ENCODE measurements around the gene CRIP3. TPM values are rescaled to one million over a fixed set of nuclear protein-coding genes. Genes with fewer than 3 reads are reported as not detected.

The CRIP3 gene
- total and polyA plus RNA-seq, 2 of the 13 experiments (the other 11 are each of a cell fraction or from before 2014, with no cell fraction given): 6.3 to 9.3 TPM

DNA sequence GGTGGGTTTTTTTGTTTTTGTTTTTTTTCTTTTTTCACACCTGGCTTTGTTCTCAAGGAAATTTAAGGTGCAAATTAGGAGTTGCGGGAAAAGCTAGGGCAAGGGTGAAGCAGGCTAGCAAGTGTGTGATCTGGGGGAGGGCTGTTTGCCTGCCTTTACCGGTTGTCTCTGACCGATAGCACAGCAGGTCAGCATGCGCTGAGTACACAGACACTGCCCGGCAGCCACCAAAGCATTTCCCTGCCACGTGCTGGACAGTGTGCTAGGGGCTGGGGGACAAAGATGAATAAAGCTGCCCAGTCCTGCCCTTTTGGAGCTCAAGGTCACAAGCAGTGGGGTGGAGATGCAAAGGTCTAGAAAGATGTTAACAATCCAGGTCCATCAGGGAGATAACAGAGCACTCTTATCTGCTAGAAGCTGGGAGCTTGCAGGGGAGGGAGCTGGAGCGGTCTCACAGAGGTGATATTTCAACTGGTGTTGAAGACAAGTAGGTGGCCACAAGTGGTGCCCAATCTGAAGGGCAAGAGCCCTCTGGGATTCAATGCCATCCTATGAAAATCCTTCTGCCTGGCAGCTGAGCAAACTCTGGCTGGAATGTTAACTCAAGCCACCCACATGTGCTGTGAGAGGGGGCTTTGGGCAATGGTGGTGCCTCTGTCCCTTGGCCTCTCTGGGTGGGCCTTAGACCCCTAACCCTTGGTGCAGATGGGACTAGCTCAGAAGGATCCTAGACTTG lies 40.8 kb downstream of the CRIP3 start (continued):
- TF ChIP-seq, protein P1, sequence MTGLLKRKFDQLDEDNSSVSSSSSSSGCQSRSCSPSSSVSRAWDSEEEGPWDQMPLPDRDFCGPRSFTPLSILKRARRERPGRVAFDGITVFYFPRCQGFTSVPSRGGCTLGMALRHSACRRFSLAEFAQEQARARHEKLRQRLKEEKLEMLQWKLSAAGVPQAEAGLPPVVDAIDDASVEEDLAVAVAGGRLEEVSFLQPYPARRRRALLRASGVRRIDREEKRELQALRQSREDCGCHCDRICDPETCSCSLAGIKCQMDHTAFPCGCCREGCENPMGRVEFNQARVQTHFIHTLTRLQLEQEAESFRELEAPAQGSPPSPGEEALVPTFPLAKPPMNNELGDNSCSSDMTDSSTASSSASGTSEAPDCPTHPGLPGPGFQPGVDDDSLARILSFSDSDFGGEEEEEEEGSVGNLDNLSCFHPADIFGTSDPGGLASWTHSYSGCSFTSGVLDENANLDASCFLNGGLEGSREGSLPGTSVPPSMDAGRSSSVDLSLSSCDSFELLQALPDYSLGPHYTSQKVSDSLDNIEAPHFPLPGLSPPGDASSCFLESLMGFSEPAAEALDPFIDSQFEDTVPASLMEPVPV (CRISPR knock-in tag; IDR thresholded peaks at IDR 0.05): peak; percentile 99
- TF ChIP-seq PAF1 (CRISPR knock-in tag; IDR thresholded peaks at IDR 0.05) (no peak), NR2F2 (IDR thresholded peaks at IDR 0.05; ENCODE audit: borderline replicate concordance, low read depth) (no peak), GPN1 (CRISPR knock-in tag; IDR thresholded peaks at IDR 0.05; ENCODE audit: borderline replicate concordance) (no peak), HES4 (CRISPR knock-in tag; IDR thresholded peaks at IDR 0.05; ENCODE audit: borderline replicate concordance) (peak; percentile 61; the same call in 1 of the 2 replicates), ZNF777 (CRISPR knock-in tag; IDR thresholded peaks at IDR 0.05) (0 out of 2 replicates have a peak, but pooled peaks have one; percentile 41), EP300 (IDR thresholded peaks at IDR 0.05; ENCODE audit: low read depth in 2 of 2, low read length in 2 of 2) (peak; percentile 99 to 100), EP300 (CRISPR knock-in tag; IDR thresholded peaks at IDR 0.05; ENCODE audit: borderline replicate concordance) (peak; percentile 100), ZNF629 (CRISPR knock-in tag; conservative IDR thresholded peaks at IDR 0.05) (peak; percentile 86), SP1 (IDR thresholded peaks at IDR 0.05) (no peak), SP1 (CRISPR knock-in tag; IDR thresholded peaks at IDR 0.05) (peak; percentile 79), MAZ (IDR thresholded peaks at IDR 0.05; ENCODE audit: borderline replicate concordance, low read depth, low read length) (peak; percentile 82; the same call in 1 of the 2 replicates), MAZ (CRISPR knock-in tag; IDR thresholded peaks at IDR 0.05; ENCODE audit: low read depth) (peak; percentile 100), RAD51 (IDR thresholded peaks at IDR 0.05; ENCODE audit: borderline replicate concordance) (peak; percentile 27; the same call in 1 of the 2 replicates), PITX1 (CRISPR knock-in tag; IDR thresholded peaks at IDR 0.05) (peak; percentile 99), ZSCAN9 (CRISPR knock-in tag; IDR thresholded peaks at IDR 0.05; ENCODE audit: borderline replicate concordance) (peak; percentile 98), ZNF7 (CRISPR knock-in tag; IDR thresholded peaks at IDR 0.05) (peak; percentile 48; the same call in 1 of the 2 replicates), HMGA1 (CRISPR knock-in tag; conservative IDR thresholded peaks at IDR 0.05) (no peak), ZNF143 (CRISPR knock-in tag; IDR thresholded peaks at IDR 0.05) (no peak; the same call in none of the 2 replicates), ZNF547 (CRISPR knock-in tag; IDR thresholded peaks at IDR 0.05) (peak; percentile 99)
- TF ChIP-seq, protein P2, sequence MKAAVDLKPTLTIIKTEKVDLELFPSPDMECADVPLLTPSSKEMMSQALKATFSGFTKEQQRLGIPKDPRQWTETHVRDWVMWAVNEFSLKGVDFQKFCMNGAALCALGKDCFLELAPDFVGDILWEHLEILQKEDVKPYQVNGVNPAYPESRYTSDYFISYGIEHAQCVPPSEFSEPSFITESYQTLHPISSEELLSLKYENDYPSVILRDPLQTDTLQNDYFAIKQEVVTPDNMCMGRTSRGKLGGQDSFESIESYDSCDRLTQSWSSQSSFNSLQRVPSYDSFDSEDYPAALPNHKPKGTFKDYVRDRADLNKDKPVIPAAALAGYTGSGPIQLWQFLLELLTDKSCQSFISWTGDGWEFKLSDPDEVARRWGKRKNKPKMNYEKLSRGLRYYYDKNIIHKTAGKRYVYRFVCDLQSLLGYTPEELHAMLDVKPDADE (CRISPR knock-in tag; IDR thresholded peaks at IDR 0.05): peak; percentile 3; the same call in 1 of the 2 replicates
- TF ChIP-seq, protein P3, sequence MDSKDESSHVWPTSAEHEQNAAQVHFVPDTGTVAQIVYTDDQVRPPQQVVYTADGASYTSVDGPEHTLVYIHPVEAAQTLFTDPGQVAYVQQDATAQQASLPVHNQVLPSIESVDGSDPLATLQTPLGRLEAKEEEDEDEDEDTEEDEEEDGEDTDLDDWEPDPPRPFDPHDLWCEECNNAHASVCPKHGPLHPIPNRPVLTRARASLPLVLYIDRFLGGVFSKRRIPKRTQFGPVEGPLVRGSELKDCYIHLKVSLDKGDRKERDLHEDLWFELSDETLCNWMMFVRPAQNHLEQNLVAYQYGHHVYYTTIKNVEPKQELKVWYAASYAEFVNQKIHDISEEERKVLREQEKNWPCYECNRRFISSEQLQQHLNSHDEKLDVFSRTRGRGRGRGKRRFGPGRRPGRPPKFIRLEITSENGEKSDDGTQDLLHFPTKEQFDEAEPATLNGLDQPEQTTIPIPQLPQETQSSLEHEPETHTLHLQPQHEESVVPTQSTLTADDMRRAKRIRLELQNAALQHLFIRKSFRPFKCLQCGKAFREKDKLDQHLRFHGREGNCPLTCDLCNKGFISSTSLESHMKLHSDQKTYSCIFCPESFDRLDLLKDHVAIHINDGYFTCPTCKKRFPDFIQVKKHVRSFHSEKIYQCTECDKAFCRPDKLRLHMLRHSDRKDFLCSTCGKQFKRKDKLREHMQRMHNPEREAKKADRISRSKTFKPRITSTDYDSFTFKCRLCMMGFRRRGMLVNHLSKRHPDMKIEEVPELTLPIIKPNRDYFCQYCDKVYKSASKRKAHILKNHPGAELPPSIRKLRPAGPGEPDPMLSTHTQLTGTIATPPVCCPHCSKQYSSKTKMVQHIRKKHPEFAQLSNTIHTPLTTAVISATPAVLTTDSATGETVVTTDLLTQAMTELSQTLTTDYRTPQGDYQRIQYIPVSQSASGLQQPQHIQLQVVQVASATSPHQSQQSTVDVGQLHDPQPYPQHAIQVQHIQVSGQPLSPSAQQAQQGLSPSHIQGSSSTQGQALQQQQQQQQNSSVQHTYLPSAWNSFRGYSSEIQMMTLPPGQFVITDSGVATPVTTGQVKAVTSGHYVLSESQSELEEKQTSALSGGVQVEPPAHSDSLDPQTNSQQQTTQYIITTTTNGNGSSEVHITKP (CRISPR knock-in tag; IDR thresholded peaks at IDR 0.05; ENCODE audit: low read depth): peak; percentile 94
- TF ChIP-seq, protein P4, sequence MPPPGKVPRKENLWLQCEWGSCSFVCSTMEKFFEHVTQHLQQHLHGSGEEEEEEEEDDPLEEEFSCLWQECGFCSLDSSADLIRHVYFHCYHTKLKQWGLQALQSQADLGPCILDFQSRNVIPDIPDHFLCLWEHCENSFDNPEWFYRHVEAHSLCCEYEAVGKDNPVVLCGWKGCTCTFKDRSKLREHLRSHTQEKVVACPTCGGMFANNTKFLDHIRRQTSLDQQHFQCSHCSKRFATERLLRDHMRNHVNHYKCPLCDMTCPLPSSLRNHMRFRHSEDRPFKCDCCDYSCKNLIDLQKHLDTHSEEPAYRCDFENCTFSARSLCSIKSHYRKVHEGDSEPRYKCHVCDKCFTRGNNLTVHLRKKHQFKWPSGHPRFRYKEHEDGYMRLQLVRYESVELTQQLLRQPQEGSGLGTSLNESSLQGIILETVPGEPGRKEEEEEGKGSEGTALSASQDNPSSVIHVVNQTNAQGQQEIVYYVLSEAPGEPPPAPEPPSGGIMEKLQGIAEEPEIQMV (CRISPR knock-in tag; IDR thresholded peaks at IDR 0.05; ENCODE audit: low read depth): peak; percentile 97
